A549 (cell line): ENCODE results near the gene TTYH3. TPM values are rescaled to one million over a fixed set of nuclear protein-coding genes. Genes with fewer than 3 reads are reported as not detected.

ENCODE experiments used
- ATAC-seq, 2 experiments: fragments of 200-7000 bp in 1 of 2; fragments of >200 bp in 1 of 2; cut with Nextera tagmentation in 1 of 2; cut with Tn5 transposase in 1 of 2; 3 replicates each; pipeline versions ENCODE4 v1.8.0 to v1.9.1; 2018 to 2020; ENCODE audit warnings: mild to moderate bottlenecking in 1 of 2, moderate library complexity in 1 of 2
- CTCF ChIA-PET: fragments of 300-600 bp; sonication (Branson Sonifier 250); formaldehyde crosslinking; extraction: SDS; loops from one replicate; lab custom pipeline; 2021; ENCODE audit warnings: antibody characterized with exemption, inconsistent platforms; lab: Yijun Ruan, JAX
- POLR2A ChIA-PET: fragments of 350-600 bp; formaldehyde crosslinking; extraction: SDS; loops from one replicate; lab custom pipeline; 2021; ENCODE audit warnings: antibody characterized with exemption, inconsistent platforms; lab: Yijun Ruan, JAX
- DNase-seq, 2 experiments: peaks; one replicate each; pipeline versions ENCODE4 v3.0.0 to v3.0.0-alpha.2; 2011 to 2016; ENCODE audit warnings: low read depth in 1 of 2, low spot score in 1 of 2
- FAIRE-seq: peaks from 2 replicates; lab custom pipeline; 2011; peaks lifted over from hg19 to GRCh38; lab: Jason Lieb, UNC
- H3K27ac ChIP-seq, 2 experiments: fragments of >200 bp; sonication (Bioruptor Twin); formaldehyde crosslinking; 3 replicates each; pipeline ENCODE4 v1.5.1; 2016 to 2017
- H3K4me1 ChIP-seq: fragments of >200 bp; sonication (Bioruptor Twin); formaldehyde crosslinking; 3 replicates; pipeline ENCODE4 v1.6.1; 2016
- H3K4me2 ChIP-seq: fragments of >200 bp; sonication (Bioruptor Twin); formaldehyde crosslinking; 3 replicates; pipeline ENCODE4 v1.6.1; 2016
- H3K4me3 ChIP-seq: fragments of >200 bp; sonication (Bioruptor Twin); formaldehyde crosslinking; 3 replicates; pipeline ENCODE4 v1.5.1; 2016
- H3K9me3 ChIP-seq: fragments of >200 bp; sonication (Bioruptor Twin); formaldehyde crosslinking; 3 replicates; pipeline ENCODE4 v1.6.1; 2016
- CBX2 ChIP-seq: fragments of 200-600 bp; sonication (generic); IDR thresholded peaks from 2 replicates; pipeline ENCODE4 v1.6.1; 2016; ENCODE audit warnings: low read depth, mild to moderate bottlenecking, borderline replicate concordance
- CBX8 ChIP-seq: fragments of 200-600 bp; sonication (generic); IDR thresholded peaks from 2 replicates; pipeline ENCODE4 v1.6.1; 2016
- CHD2 ChIP-seq: fragments of 150-350 bp; IDR thresholded peaks from 2 replicates; pipeline ENCODE4 v1.6.1; 2014; ENCODE audit warnings: low read length; ENCODE audit not compliant: partially characterized antibody
- CHD4 ChIP-seq: fragments of 200-600 bp; sonication (generic); IDR thresholded peaks from 2 replicates; pipeline ENCODE4 v1.6.1; 2016; ENCODE audit warnings: antibody characterized with exemption, mild to moderate bottlenecking, borderline replicate concordance
- E2F6 ChIP-seq: IDR thresholded peaks from 2 replicates; pipeline ENCODE4 v1.6.1; 2012; ENCODE audit warnings: low read depth, borderline replicate concordance
- FOXS1 ChIP-seq: fragments of 250-450 bp; sonication (Bioruptor Pico); IDR thresholded peaks from 2 replicates; pipeline ENCODE4 v1.5.0; 2020; ENCODE audit warnings: mild to moderate bottlenecking, moderate library complexity
- HDAC2 ChIP-seq: fragments of 200-600 bp; sonication (generic); IDR thresholded peaks from 2 replicates; pipeline ENCODE4 v1.6.1; 2016
- HEYL ChIP-seq: fragments of 250-450 bp; sonication (Bioruptor Pico); IDR thresholded peaks from 2 replicates; pipeline ENCODE4 v1.8.0; 2021; ENCODE audit warnings: mild to moderate bottlenecking, moderate library complexity
- HOXA7 ChIP-seq: fragments of 250-450 bp; sonication (Bioruptor Pico); IDR thresholded peaks from 2 replicates; pipeline ENCODE4 v1.5.0; 2020; ENCODE audit warnings: mild to moderate bottlenecking, moderate library complexity
- HOXB13 ChIP-seq: fragments of 250-450 bp; sonication (Bioruptor Pico); IDR thresholded peaks from 2 replicates; pipeline ENCODE4 v1.5.0; 2020; ENCODE audit warnings: low read depth, mild to moderate bottlenecking, moderate library complexity
- JUN ChIP-seq, 2 experiments: fragments of >200 bp; sonication (Bioruptor Twin); formaldehyde crosslinking; IDR thresholded peaks; 2 replicates in 1 of 2; 3 replicates in 1 of 2; pipeline ENCODE4 v1.6.1; 2016 to 2017
- MAX ChIP-seq: IDR thresholded peaks from 2 replicates; pipeline ENCODE4 v1.6.1; 2012
- MYC ChIP-seq: IDR thresholded peaks from 2 replicates; pipeline ENCODE4 v1.6.1; 2012; ENCODE audit warnings: mild to moderate bottlenecking, inconsistent platforms, low read length, improper control_type of control experiment, borderline replicate concordance
- NR3C1 ChIP-seq: fragments of >200 bp; sonication (Bioruptor Twin); formaldehyde crosslinking; IDR thresholded peaks from 3 replicates; pipeline ENCODE4 v1.6.1; 2017
- RFX5 ChIP-seq: fragments of 450-650 bp; IDR thresholded peaks from 2 replicates; pipeline ENCODE4 v1.7.1; 2014; ENCODE audit warnings: antibody characterized with exemption, mild to moderate bottlenecking, moderate library complexity
- TFCP2L1 ChIP-seq: fragments of 250-450 bp; sonication (Bioruptor Pico); IDR thresholded peaks from 2 replicates; pipeline ENCODE4 v1.5.0; 2021; ENCODE audit warnings: mild to moderate bottlenecking
- TP53 ChIP-seq: fragments of 250-450 bp; sonication (Bioruptor Pico); IDR thresholded peaks from 2 replicates; pipeline ENCODE4 v1.5.0; 2021; ENCODE audit warnings: mild to moderate bottlenecking, moderate library complexity
- ZC3H11A ChIP-seq: fragments of 450-650 bp; IDR thresholded peaks from 2 replicates; pipeline ENCODE4 v1.6.1; 2014; ENCODE audit warnings: antibody characterized with exemption, mild to moderate bottlenecking
- ZNF302 ChIP-seq: fragments of 250-450 bp; sonication (Bioruptor Pico); IDR thresholded peaks from 2 replicates; pipeline ENCODE4 v1.9.0; 2021; ENCODE audit warnings: inconsistent platforms, mild to moderate bottlenecking, moderate library complexity
- ZSCAN20 ChIP-seq: fragments of 250-450 bp; sonication (Bioruptor Pico); IDR thresholded peaks from 2 replicates; pipeline ENCODE4 v1.8.0; 2022; ENCODE audit warnings: mild to moderate bottlenecking, moderate library complexity
- WGBS: methylation state at CpG from one replicate; pipeline ENCODE4 v1.1.6; 2017; ENCODE audit errors: missing lambda C conversion rate; 5-methylcytosine and 5-hydroxymethylcytosine counted together
- polyA plus RNA-seq, 4 experiments: library from polyadenylated mRNA; depleted of rRNA in 3 of 4; stranded (reverse); fragments of >200 nt; fragmentation: RNase III in 1 of 4; extraction: RNeasy Plus Mini Kit Qiagen cat#74134 plus additional on column Dnase treatment in 1 of 4; gene quantifications; 2 replicates in 3 of 4; 3 replicates in 1 of 4; pipeline ENCODE4 v1.2.3, GENCODE V29; 2011 to 2017
- TF ChIP-seq, protein P1 (sequence below): fragments of >200 bp; sonication (Bioruptor Twin); formaldehyde crosslinking; IDR thresholded peaks from 3 replicates; pipeline ENCODE4 v1.5.1; 2016
- TF ChIP-seq, protein P2 (sequence below): fragments of 450-650 bp; IDR thresholded peaks from 2 replicates; pipeline ENCODE4 v1.6.1; 2014; ENCODE audit warnings: antibody characterized with exemption
- TF ChIP-seq, protein P3 (sequence below): fragments of >200 bp; sonication (Bioruptor Twin); formaldehyde crosslinking; IDR thresholded peaks from 2 replicates; pipeline ENCODE4 v1.6.1; 2016

Gene TTYH3
- polyA plus RNA-seq, 2 of the 4 experiments (the other 2 are of a cell fraction), result 11.3 to 43.6 TPM

GRCh38 chr7:2709553-2710285, 77.9 kb downstream of the TTYH3 start (continued):
- TF ChIP-seq, protein P1, sequence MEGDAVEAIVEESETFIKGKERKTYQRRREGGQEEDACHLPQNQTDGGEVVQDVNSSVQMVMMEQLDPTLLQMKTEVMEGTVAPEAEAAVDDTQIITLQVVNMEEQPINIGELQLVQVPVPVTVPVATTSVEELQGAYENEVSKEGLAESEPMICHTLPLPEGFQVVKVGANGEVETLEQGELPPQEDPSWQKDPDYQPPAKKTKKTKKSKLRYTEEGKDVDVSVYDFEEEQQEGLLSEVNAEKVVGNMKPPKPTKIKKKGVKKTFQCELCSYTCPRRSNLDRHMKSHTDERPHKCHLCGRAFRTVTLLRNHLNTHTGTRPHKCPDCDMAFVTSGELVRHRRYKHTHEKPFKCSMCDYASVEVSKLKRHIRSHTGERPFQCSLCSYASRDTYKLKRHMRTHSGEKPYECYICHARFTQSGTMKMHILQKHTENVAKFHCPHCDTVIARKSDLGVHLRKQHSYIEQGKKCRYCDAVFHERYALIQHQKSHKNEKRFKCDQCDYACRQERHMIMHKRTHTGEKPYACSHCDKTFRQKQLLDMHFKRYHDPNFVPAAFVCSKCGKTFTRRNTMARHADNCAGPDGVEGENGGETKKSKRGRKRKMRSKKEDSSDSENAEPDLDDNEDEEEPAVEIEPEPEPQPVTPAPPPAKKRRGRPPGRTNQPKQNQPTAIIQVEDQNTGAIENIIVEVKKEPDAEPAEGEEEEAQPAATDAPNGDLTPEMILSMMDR, result peak; percentile 80
- TF ChIP-seq CHD2 (no peak), HEYL (no peak), ZSCAN20 (CRISPR knock-in tag) (no peak), HDAC2 (no peak), RFX5 (no peak), E2F6 (no peak), TFCP2L1 (CRISPR knock-in tag) (no peak), ZNF302 (CRISPR knock-in tag) (no peak), CBX2 (no peak), FOXS1 (CRISPR knock-in tag) (no peak), TP53 (CRISPR knock-in tag) (no peak), CHD4 (no peak), MAX (0 out of 2 replicates have a peak, but pooled peaks have one; percentile 43), MYC (no peak), CBX8 (no peak), HOXB13 (CRISPR knock-in tag) (no peak), HOXA7 (CRISPR knock-in tag) (no peak)
- TF ChIP-seq, protein P2, sequence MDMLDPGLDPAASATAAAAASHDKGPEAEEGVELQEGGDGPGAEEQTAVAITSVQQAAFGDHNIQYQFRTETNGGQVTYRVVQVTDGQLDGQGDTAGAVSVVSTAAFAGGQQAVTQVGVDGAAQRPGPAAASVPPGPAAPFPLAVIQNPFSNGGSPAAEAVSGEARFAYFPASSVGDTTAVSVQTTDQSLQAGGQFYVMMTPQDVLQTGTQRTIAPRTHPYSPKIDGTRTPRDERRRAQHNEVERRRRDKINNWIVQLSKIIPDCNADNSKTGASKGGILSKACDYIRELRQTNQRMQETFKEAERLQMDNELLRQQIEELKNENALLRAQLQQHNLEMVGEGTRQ, result 0 out of 2 replicates have a peak, but pooled peaks have one; percentile 10
- TF ChIP-seq, protein P3, sequence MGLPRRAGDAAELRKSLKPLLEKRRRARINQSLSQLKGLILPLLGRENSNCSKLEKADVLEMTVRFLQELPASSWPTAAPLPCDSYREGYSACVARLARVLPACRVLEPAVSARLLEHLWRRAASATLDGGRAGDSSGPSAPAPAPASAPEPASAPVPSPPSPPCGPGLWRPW, result no peak

GRCh38 chr7:2710286-2710655, 78.5 kb downstream of the TTYH3 start:
- DNase-seq, result no peak
- Histone ChIP-seq H3K4me3 (no peak overlapping the region), H3K4me1 (no peaks in the 10 kb centered on the region), H3K4me2 (no peak overlapping the region), H3K9me3 (no peaks in the 10 kb centered on the region), H3K27ac (no peak overlapping the region)
- ChIA-PET POLR2A (no interaction called here), CTCF (interaction anchor here (0.6 to 6.7 kb wide), 46 partner anchors 8 to 1922 kb away, joined by 3 to 36 read pairs (median 5); no protein-coding TSS in a partner anchor)
- FAIRE-seq, result no peak
- TF ChIP-seq ZC3H11A, result no peak
- TF ChIP-seq HDAC2, result no peak
- TF ChIP-seq JUN (IDR thresholded peaks at IDR 0.05), result no peak
- TF ChIP-seq NR3C1, result no peak
- WGBS, result 89% methylated on average over 11 of the region's 11 CpGs
- ATAC-seq, result no peak
